HepG2 (cell line): ENCODE data around the gene KBTBD13. TPM values are rescaled to one million over a fixed set of nuclear protein-coding genes. Genes with fewer than 3 reads are reported as not detected.

ENCODE experiments used
- ATAC-seq: fragments of 200-7000 bp; cut with Tn5 transposase; 3 replicates; pipeline ENCODE4 v1.9.1; 2020; ENCODE audit warnings: mild to moderate bottlenecking, moderate library complexity
- BruUV-seq: library from RNA; stranded (reverse); fragments of 400-500 nt; replicated peaks from 2 replicates; lab custom pipeline; 2021; lab: Mats Ljungman, UMichigan
- CTCF ChIA-PET: fragments of 300-600 bp; formaldehyde crosslinking; extraction: SDS; loops from one replicate; lab custom pipeline; 2021; ENCODE audit warnings: low total read pairs, inconsistent platforms, low intra/inter-chr PET ratio; lab: Yijun Ruan, JAX
- POLR2A ChIA-PET: fragments of 350-600 bp; sonication (Branson Sonifier 250); formaldehyde crosslinking; loops from one replicate; lab custom pipeline; 2020; ENCODE audit warnings: antibody characterized with exemption, inconsistent platforms; lab: Yijun Ruan, JAX
- DNase-seq: peaks from one replicate; pipeline ENCODE4 v3.0.0-alpha.2; 2015; ENCODE audit warnings: low spot score
- FAIRE-seq: peaks from 3 replicates; lab custom pipeline; 2011; peaks lifted over from hg19 to GRCh38; lab: Jason Lieb, UNC
- H2AFZ ChIP-seq: one replicate; pipeline ENCODE4 v1.6.1; 2011; ENCODE audit warnings: low read length, inconsistent platforms
- H3K27ac ChIP-seq: fragments of 300-600 bp; 3 replicates; pipeline ENCODE4 v1.8.0; 2011; ENCODE audit warnings: mixed run types, mild to moderate bottlenecking, mixed read lengths, low read length, inconsistent platforms; ENCODE audit not compliant: insufficient read depth; ENCODE audit errors: extremely low read length
- H3K27me3 ChIP-seq, 2 experiments: fragments of 200-600 bp in 1 of 2; 2 replicates in 1 of 2; 3 replicates in 1 of 2; pipeline versions ENCODE4 v1.6.0 to v1.8.0; 2011; ENCODE audit warnings: low read length in 2 of 2, mild to moderate bottlenecking in 2 of 2, moderate library complexity in 2 of 2, inconsistent platforms in 1 of 2; ENCODE audit not compliant: insufficient read depth in 2 of 2, control insufficient read depth in 1 of 2
- H3K36me3 ChIP-seq, 2 experiments: fragments of 200-600 bp in 1 of 2; replicated peaks in 1 of 2; 2 replicates in 1 of 2; 3 replicates in 1 of 2; pipeline versions ENCODE4 v1.5.1 to v1.8.0; 2011; ENCODE audit warnings: low read length in 2 of 2, inconsistent platforms in 1 of 2; ENCODE audit not compliant: insufficient read depth in 2 of 2, control insufficient read depth in 1 of 2
- H3K4me1 ChIP-seq: 2 replicates; pipeline ENCODE4 v1.5.1; 2012; ENCODE audit warnings: low read length, inconsistent platforms; ENCODE audit not compliant: insufficient read depth
- H3K4me2 ChIP-seq: 2 replicates; pipeline ENCODE4 v1.6.0; 2011; ENCODE audit warnings: low read depth, low read length, inconsistent platforms
- H3K4me3 ChIP-seq, 3 experiments: fragments of 200-600 bp in 1 of 3; sonication (generic), shearing (Covaris generic) in 1 of 3; replicated peaks in 1 of 3; 2 replicates each; pipeline ENCODE4 v1.5.1; 2011 to 2016; ENCODE audit warnings: low read length in 3 of 3, inconsistent platforms in 2 of 3, low read depth in 2 of 3, mild to moderate bottlenecking in 2 of 3, control low read depth in 1 of 3, mixed read lengths in 1 of 3; ENCODE audit not compliant: insufficient read depth in 1 of 3
- H3K79me2 ChIP-seq: one replicate; pipeline ENCODE4 v1.6.1; 2011; ENCODE audit warnings: low read length, inconsistent platforms; ENCODE audit not compliant: insufficient read depth
- H3K9ac ChIP-seq: 2 replicates; pipeline ENCODE4 v1.6.0; 2011; ENCODE audit warnings: mild to moderate bottlenecking, low read depth, low read length, inconsistent platforms; ENCODE audit not compliant: insufficient read depth
- H3K9me3 ChIP-seq: 2 replicates; pipeline ENCODE4 v1.5.1; 2012; ENCODE audit warnings: mild to moderate bottlenecking, low read length
- H4K20me1 ChIP-seq: 2 replicates; pipeline ENCODE4 v1.6.0; 2011; ENCODE audit warnings: inconsistent platforms, mild to moderate bottlenecking, low read length, moderate library complexity; ENCODE audit not compliant: insufficient read depth
- BHLHE40 ChIP-seq: IDR thresholded peaks from 2 replicates; pipeline ENCODE4 v1.6.1; 2011; ENCODE audit warnings: low read length, improper control_type of control experiment
- FOSL2 ChIP-seq: sonication (generic); formaldehyde crosslinking; IDR thresholded peaks from 2 replicates; pipeline ENCODE4 v1.4.0; 2020; ENCODE audit warnings: missing genetic modification reagents
- FOXM1 ChIP-seq: sonication (generic); formaldehyde crosslinking; IDR thresholded peaks from 2 replicates; pipeline ENCODE4 v1.5.0; 2020; ENCODE audit warnings: missing genetic modification reagents
- GATAD2A ChIP-seq: IDR thresholded peaks from 2 replicates; pipeline ENCODE4 v1.6.1; 2016
- HDAC2 ChIP-seq: sonication (generic); formaldehyde crosslinking; IDR thresholded peaks from 2 replicates; pipeline ENCODE4 v1.4.0; 2020; ENCODE audit warnings: missing genetic modification reagents
- HNF4A ChIP-seq: sonication (generic); formaldehyde crosslinking; IDR thresholded peaks from 2 replicates; pipeline ENCODE4 v1.4.0; 2020; ENCODE audit warnings: missing genetic modification reagents
- KDM1A ChIP-seq: IDR thresholded peaks from 2 replicates; pipeline ENCODE4 v1.6.1; 2016; ENCODE audit warnings: missing compliant biosample characterization
- ZNF34 ChIP-seq: sonication (generic); formaldehyde crosslinking; IDR thresholded peaks from 2 replicates; pipeline ENCODE4 v1.4.0; 2020; ENCODE audit warnings: mild to moderate bottlenecking, missing genetic modification reagents, borderline replicate concordance
- ZNF510 ChIP-seq: sonication (generic); formaldehyde crosslinking; IDR thresholded peaks from 2 replicates; pipeline ENCODE4 v1.4.0; 2020; ENCODE audit warnings: low read depth, mild to moderate bottlenecking, missing genetic modification reagents
- ZNF768 ChIP-seq: sonication (generic); formaldehyde crosslinking; IDR thresholded peaks from 2 replicates; pipeline ENCODE4 v1.4.0; 2020; ENCODE audit warnings: missing genetic modification reagents
- ZSCAN21 ChIP-seq: sonication (generic); formaldehyde crosslinking; IDR thresholded peaks from 2 replicates; pipeline ENCODE4 v1.8.0; 2022; ENCODE audit warnings: mild to moderate bottlenecking, missing genetic modification reagents, moderate library complexity, borderline replicate concordance
- WGBS: methylation state at CpG from one replicate; pipeline ENCODE4 v1.1.6; 2017; ENCODE audit warnings: low lambda C conversion rate; 5-methylcytosine and 5-hydroxymethylcytosine counted together
- in situ Hi-C: cut with HindIII; loops from 2 replicates; pipeline ENCODE4 v1.10.0; 2017; ENCODE audit warnings: low pct_unique_long_range_greater_than_20kb; ENCODE audit not compliant: extremely low pct_ligation_motif_present
- intact Hi-C: fragments of 100-400 bp; cut with micrococcal nuclease; formaldehyde crosslinking; loops from one replicate; pipeline ENCODE4 v1.10.0; 2022; ENCODE audit not compliant: unreplicated experiment
- polyA plus RNA-seq, 8 experiments: library from polyadenylated mRNA; depleted of rRNA in 3 of 8; stranded (reverse) in 7 of 8; unstranded in 1 of 8; fragments of >200 nt; fragmentation: Illumina TruSeq in 4 of 8; extraction: Trizol in 4 of 8; gene quantifications; 2 replicates each; pipeline versions ENCODE4 v1.2.1 to v1.2.3, GENCODE V29; 2011 to 2016; ENCODE audit warnings: low read depth in 4 of 8, missing spikeins in 1 of 8, mixed read lengths in 1 of 8; ENCODE audit not compliant: insufficient read depth in 1 of 8
- total RNA-seq, 5 experiments: library from RNA; depleted of rRNA; stranded (reverse); fragments of >200 nt; fragmentation: Illumina TruSeq; extraction: Trizol; gene quantifications; 2 replicates each; pipeline ENCODE4 v1.2.3, GENCODE V29; 2016; ENCODE audit warnings: low read depth in 1 of 5
- TF ChIP-seq, protein P1 (sequence below): sonication (generic); formaldehyde crosslinking; IDR thresholded peaks from 2 replicates; pipeline ENCODE4 v1.4.0; 2020; ENCODE audit warnings: missing genetic modification reagents, borderline replicate concordance
- TF ChIP-seq, protein P2 (sequence below): sonication (generic); formaldehyde crosslinking; IDR thresholded peaks from 2 replicates; pipeline ENCODE4 v1.5.0; 2020; ENCODE audit warnings: mild to moderate bottlenecking, missing genetic modification reagents, moderate library complexity
- TF ChIP-seq, protein P3 (sequence below): sonication (generic); formaldehyde crosslinking; IDR thresholded peaks from 2 replicates; pipeline ENCODE4 v1.8.0; 2022; ENCODE audit warnings: mild to moderate bottlenecking, missing genetic modification reagents; ENCODE audit not compliant: insufficient replicate concordance
- TF ChIP-seq, protein P4 (sequence below): sonication (generic); formaldehyde crosslinking; IDR thresholded peaks from 2 replicates; pipeline ENCODE4 v1.8.0; 2022; ENCODE audit warnings: low read depth, missing genetic modification reagents
- TF ChIP-seq, protein P5 (sequence below): sonication (generic); formaldehyde crosslinking; IDR thresholded peaks from 2 replicates; pipeline ENCODE4 v1.4.0; 2020; ENCODE audit warnings: mild to moderate bottlenecking, missing genetic modification reagents

The KBTBD13 gene
- total and polyA plus RNA-seq, 2 of the 13 experiments (the other 11 are each of a cell fraction or from before 2014, with no cell fraction given), result not detected

DNA sequence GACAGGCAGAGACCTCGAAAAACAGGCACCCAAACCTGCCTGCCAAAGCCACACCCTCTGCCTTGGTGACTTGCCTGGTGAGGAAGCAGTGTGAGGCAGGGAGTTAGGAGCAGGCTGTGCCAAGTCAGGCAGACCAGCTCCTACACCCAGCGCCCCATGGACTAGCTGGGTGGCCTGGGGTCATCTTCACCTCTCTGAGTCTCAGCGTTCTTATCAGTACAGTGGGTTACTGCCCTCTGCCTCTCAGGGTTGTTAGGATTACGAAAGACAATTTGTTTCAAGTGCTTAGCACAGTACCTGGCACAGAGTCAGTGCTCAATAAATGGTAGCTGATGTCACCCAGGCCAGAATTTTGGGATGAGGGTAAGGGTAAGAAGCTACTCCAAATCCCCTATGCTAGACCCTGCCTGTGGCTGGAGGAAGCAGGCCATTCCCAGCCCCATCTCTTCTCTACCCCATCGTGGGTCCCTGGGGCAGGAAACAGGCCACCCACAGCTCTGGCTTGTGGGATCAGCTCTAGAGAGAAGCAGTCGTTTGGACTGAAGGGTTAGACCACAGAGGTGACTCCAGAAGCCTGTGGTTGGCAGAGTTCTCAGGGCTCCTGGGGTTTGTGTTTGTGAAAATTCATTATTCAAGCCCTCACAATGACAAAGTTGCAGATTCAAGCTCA lies 21.2 kb upstream of the KBTBD13 start:
- ChIA-PET CTCF (interaction anchor here (1.5 to 5.0 kb wide), 4 partner anchors 21 to 46 kb away, joined by 5 to 54 read pairs (median 32); no protein-coding TSS in a partner anchor), POLR2A (interaction anchor here (0.9 to 4.5 kb wide), 8 partner anchors 10 to 249 kb away, joined by 3 to 27 read pairs (median 6); partner anchors contain the start of genes CLPX, RNU5B-1 and SLC51B)
- peaks cover 74% of the 10 kb centered on the region for H3K4me1 ChIP-seq
- no peaks in the 10 kb centered on the region for H3K9me3 ChIP-seq
- H3K79me2 ChIP-seq, result no peaks in the 10 kb centered on the region
- H3K4me2 ChIP-seq, result no peak overlapping the region
- H3K27me3 ChIP-seq, result no peaks in the 10 kb centered on the region
- no peak for DNase-seq
- intact Hi-C loops (loop anchor here (2.0 to 10.0 kb wide), 2 partner anchors 27 to 239 kb away; partner anchors contain the start of gene RNU5A-1), in situ Hi-C loops (no loop called here)
- no peak overlapping the region for H2AFZ ChIP-seq
- ATAC-seq, result peak; percentile 5; the same call in 1 of the 3 replicates
- no TSS peak for BruUV-seq
- no peak overlapping the region for H3K4me3 ChIP-seq
- H3K27ac ChIP-seq, result no peak overlapping the region
- no peaks in the 10 kb centered on the region for H3K36me3 ChIP-seq
- no peak for FAIRE-seq
- H4K20me1 ChIP-seq, result no peaks in the 10 kb centered on the region
- H3K9ac ChIP-seq, result no peak overlapping the region
- 39% methylated on average over 5 of the region's 6 CpGs for WGBS
- peak; percentile 60; the same call in 1 of the 2 replicates for TF ChIP-seq KDM1A (CRISPR knock-in tag)
- TF ChIP-seq ZSCAN21, result peak; percentile 99
- TF ChIP-seq, protein P1, sequence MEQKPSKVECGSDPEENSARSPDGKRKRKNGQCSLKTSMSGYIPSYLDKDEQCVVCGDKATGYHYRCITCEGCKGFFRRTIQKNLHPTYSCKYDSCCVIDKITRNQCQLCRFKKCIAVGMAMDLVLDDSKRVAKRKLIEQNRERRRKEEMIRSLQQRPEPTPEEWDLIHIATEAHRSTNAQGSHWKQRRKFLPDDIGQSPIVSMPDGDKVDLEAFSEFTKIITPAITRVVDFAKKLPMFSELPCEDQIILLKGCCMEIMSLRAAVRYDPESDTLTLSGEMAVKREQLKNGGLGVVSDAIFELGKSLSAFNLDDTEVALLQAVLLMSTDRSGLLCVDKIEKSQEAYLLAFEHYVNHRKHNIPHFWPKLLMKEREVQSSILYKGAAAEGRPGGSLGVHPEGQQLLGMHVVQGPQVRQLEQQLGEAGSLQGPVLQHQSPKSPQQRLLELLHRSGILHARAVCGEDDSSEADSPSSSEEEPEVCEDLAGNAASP (CRISPR knock-in tag), result peak; percentile 25; the same call in 1 of the 2 replicates
- TF ChIP-seq, protein P2, sequence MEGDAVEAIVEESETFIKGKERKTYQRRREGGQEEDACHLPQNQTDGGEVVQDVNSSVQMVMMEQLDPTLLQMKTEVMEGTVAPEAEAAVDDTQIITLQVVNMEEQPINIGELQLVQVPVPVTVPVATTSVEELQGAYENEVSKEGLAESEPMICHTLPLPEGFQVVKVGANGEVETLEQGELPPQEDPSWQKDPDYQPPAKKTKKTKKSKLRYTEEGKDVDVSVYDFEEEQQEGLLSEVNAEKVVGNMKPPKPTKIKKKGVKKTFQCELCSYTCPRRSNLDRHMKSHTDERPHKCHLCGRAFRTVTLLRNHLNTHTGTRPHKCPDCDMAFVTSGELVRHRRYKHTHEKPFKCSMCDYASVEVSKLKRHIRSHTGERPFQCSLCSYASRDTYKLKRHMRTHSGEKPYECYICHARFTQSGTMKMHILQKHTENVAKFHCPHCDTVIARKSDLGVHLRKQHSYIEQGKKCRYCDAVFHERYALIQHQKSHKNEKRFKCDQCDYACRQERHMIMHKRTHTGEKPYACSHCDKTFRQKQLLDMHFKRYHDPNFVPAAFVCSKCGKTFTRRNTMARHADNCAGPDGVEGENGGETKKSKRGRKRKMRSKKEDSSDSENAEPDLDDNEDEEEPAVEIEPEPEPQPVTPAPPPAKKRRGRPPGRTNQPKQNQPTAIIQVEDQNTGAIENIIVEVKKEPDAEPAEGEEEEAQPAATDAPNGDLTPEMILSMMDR (CRISPR knock-in tag), result peak; percentile 17; the same call in 1 of the 2 replicates
- TF ChIP-seq GATAD2A (CRISPR knock-in tag), result peak; percentile 54; the same call in 1 of the 2 replicates
- no peak for TF ChIP-seq ZNF510
- TF ChIP-seq HDAC2 (CRISPR knock-in tag), result 0 out of 2 replicates have a peak, but pooled peaks have one; percentile 33
- no peak for TF ChIP-seq BHLHE40
- TF ChIP-seq, protein P3, sequence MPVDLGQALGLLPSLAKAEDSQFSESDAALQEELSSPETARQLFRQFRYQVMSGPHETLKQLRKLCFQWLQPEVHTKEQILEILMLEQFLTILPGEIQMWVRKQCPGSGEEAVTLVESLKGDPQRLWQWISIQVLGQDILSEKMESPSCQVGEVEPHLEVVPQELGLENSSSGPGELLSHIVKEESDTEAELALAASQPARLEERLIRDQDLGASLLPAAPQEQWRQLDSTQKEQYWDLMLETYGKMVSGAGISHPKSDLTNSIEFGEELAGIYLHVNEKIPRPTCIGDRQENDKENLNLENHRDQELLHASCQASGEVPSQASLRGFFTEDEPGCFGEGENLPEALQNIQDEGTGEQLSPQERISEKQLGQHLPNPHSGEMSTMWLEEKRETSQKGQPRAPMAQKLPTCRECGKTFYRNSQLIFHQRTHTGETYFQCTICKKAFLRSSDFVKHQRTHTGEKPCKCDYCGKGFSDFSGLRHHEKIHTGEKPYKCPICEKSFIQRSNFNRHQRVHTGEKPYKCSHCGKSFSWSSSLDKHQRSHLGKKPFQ (CRISPR knock-in tag), result no peak
- TF ChIP-seq FOSL2 (CRISPR knock-in tag), result peak; percentile 31
- TF ChIP-seq ZNF34, result 0 out of 2 replicates have a peak, but pooled peaks have one; percentile 12
- TF ChIP-seq, protein P4, sequence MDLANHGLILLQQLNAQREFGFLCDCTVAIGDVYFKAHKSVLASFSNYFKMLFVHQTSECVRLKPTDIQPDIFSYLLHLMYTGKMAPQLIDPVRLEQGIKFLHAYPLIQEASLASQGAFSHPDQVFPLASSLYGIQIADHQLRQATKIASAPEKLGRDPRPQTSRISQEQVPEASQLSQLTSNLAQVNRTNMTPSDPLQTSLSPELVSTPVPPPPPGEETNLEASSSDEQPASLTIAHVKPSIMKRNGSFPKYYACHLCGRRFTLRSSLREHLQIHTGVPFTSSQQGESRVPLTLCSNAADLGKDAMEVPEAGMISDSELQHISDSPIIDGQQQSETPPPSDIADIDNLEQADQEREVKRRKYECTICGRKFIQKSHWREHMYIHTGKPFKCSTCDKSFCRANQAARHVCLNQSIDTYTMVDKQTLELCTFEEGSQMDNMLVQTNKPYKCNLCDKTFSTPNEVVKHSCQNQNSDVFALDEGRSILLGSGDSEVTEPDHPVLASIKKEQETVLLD (CRISPR knock-in tag), result 0 out of 2 replicates have a peak, but pooled peaks have one; percentile 23
- TF ChIP-seq FOXM1 (CRISPR knock-in tag), result no peak
- peak; percentile 52; the same call in 1 of the 2 replicates for TF ChIP-seq ZNF768
- TF ChIP-seq HNF4A (CRISPR knock-in tag), result peak; percentile 24; the same call in 1 of the 2 replicates
- TF ChIP-seq, protein P5, sequence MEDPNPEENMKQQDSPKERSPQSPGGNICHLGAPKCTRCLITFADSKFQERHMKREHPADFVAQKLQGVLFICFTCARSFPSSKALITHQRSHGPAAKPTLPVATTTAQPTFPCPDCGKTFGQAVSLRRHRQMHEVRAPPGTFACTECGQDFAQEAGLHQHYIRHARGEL (CRISPR knock-in tag), result 0 out of 2 replicates have a peak, but pooled peaks have one; percentile 8
